Activated CD4-positive, CD25-positive, alpha-beta regulatory T cell treated with anti-CD3 and anti-CD28 coated beads, Interleukin-2, amount 50 U/mL, for 16 hours (primary cell): ENCODE results near the gene USP43.
"Not testable (repeated sequence)": the region's sequence is repeated elsewhere in the genome, so short reads cannot be mapped to it uniquely, and the experiment has no call there.

ENCODE experiments used
- DNase-seq: peaks from one replicate; pipeline ENCODE4 v3.0.0-alpha.2; 2020; ENCODE audit warnings: low read depth, low spot score

Gene USP43, protein sequence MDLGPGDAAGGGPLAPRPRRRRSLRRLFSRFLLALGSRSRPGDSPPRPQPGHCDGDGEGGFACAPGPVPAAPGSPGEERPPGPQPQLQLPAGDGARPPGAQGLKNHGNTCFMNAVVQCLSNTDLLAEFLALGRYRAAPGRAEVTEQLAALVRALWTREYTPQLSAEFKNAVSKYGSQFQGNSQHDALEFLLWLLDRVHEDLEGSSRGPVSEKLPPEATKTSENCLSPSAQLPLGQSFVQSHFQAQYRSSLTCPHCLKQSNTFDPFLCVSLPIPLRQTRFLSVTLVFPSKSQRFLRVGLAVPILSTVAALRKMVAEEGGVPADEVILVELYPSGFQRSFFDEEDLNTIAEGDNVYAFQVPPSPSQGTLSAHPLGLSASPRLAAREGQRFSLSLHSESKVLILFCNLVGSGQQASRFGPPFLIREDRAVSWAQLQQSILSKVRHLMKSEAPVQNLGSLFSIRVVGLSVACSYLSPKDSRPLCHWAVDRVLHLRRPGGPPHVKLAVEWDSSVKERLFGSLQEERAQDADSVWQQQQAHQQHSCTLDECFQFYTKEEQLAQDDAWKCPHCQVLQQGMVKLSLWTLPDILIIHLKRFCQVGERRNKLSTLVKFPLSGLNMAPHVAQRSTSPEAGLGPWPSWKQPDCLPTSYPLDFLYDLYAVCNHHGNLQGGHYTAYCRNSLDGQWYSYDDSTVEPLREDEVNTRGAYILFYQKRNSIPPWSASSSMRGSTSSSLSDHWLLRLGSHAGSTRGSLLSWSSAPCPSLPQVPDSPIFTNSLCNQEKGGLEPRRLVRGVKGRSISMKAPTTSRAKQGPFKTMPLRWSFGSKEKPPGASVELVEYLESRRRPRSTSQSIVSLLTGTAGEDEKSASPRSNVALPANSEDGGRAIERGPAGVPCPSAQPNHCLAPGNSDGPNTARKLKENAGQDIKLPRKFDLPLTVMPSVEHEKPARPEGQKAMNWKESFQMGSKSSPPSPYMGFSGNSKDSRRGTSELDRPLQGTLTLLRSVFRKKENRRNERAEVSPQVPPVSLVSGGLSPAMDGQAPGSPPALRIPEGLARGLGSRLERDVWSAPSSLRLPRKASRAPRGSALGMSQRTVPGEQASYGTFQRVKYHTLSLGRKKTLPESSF

GRCh38 chr17:9644910-9645751 is at the start of gene USP43:
Gene USP43 (plus strand): TSS chr17:9645517. CDS start chr17:9645633, 116 bp downstream.
- DNase-seq, result no peak

DNA sequence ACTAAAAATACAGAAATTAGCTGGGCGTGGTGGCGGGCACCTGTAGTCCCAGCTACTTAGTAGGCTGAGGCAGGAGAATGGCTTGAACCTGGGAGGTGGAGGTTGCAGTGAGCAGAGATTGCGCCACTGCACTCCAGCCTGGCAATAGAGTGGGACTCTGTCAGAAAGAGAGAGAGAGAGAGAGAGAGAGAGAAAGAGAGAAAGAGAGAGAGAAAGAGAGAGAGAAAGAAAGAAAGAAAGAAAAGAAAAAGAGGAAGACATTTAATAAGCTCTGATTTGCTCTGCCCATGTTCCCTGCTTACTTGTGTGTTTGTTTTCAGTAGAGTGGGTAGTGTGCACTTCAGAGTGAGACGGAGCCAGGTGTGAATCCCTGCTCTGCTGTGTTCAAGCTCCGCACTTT is 47.7 kb upstream of the USP43 start:
- not testable (repeated sequence) for DNase-seq

GRCh38 chr17:9598661-9599060 is 46.7 kb upstream of the USP43 start:
- no peak for DNase-seq

DNA sequence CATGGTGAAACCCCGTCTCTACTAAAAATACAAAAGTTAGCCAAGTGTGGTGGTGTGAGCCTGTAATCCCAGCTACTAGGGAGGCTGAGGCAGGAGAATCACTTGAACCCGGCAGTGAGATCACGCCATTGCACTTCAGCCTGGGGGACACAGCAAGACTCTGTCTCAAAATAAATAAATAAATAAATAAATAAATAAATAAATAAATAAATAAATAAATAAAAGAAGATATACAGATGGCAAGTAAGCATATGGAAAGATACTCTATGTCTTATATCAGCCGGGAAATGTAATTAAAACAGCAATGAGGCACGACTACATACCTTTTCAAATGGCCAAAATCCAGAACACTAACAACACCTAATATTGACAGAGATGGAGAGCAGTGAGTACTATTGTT is 40.7 kb upstream of the USP43 start:
- not testable (repeated sequence) for DNase-seq

DNA sequence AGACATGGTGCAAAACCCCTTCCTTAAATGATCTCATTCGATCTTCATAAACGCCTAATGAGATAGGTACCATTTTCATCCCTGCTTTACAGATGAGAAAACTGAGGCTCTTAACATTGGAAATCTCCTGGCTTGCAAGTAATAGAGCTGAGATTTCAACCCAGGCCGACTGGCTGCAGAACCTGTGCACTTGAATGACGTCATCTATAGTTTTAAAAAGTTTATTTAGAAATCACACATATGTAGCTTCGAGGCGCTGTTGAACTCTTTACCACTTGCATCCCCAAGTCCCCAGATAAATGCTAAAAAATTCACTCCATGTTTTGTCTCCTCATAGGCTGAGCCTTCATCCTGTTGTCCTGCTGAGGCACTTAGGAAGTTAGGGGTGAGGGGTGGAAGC is 38.9 kb upstream of the USP43 start:
- no peak for DNase-seq

GRCh38 chr17:9607058-9607457 is 38.3 kb upstream of the USP43 start:
- DNase-seq, result not testable (repeated sequence)

GRCh38 chr17:9611557-9611956 is 33.8 kb upstream of the USP43 start:
- no peak for DNase-seq

- DNase-seq, result no peak
These were observed 33.3 kb upstream of the USP43 start for GRCh38 chr17:9612006-9612405.

GRCh38 chr17:9615486-9615885 is 29.8 kb upstream of the USP43 start:
- no peak for DNase-seq

GRCh38 chr17:9622961-9623360 is 22.4 kb upstream of the USP43 start:
- no peak for DNase-seq

DNA sequence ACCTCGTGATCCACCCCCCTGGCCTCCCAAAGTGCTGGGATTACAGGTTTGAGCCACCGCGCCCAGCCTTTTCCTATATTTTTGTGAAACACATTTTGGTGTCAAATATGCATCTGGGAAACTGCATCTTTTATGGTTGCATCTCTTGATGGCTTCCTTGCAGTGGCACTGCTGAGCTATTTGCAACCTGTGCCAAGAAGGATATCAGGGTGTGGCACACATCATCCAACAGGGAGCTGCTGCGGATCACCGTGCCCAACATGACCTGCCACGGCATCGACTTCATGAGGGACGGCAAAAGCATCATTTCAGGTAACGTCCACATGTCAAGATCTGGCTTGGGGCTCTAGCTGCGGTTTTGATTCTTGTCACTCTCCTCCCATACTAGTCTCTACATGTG is 16.8 kb upstream of the USP43 start:
- no peak for DNase-seq

- DNase-seq, result no peak
These were observed 12.6 kb upstream of the USP43 start for GRCh38 chr17:9632741-9633140.

DNA sequence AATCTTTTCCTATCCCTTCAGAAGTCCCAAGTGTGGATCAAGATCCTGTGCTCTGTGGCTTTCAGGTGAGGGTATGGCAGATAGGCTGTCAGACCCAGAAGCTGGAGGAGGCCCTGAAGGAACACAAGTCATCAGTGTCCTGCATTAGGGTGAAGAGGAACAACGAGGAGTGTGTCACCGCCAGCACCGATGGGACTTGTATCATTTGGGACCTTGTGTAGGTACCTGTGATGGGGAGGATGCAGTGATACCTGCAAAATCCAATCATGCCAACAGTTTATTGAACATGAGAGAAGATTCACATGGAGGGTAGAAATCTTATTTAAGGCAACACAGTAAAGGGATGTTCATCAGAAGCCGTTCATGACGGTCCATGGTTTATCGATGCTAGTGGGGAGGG is 10.0 kb upstream of the USP43 start:
- DNase-seq, result no peak

- DNase-seq, result no peak
These were observed 8.8 kb upstream of the USP43 start for GRCh38 chr17:9636501-9636900.

GRCh38 chr17:9640388-9640787 is 4.9 kb upstream of the USP43 start:
- not testable (repeated sequence) for DNase-seq

DNA sequence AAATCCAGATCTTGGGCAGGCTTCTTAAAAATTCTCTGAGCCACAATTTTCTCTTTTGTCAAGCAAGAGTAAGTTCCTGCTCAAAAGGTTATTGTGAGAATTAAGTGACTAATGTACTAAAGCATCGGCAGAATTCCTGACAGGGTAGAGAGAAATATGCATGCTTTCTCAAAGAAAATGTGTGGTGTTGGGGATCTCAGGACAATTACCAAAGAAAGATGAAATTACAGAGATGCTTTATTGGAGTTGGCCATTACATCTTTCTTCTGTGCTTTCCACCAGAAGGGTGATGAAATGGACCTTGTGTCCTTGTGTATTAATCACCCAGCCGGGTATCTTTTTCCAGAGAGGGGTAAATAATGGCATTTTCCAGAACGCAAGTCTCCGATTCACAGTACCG is 1.7 kb upstream of the USP43 start:
- DNase-seq, result no peak

DNA sequence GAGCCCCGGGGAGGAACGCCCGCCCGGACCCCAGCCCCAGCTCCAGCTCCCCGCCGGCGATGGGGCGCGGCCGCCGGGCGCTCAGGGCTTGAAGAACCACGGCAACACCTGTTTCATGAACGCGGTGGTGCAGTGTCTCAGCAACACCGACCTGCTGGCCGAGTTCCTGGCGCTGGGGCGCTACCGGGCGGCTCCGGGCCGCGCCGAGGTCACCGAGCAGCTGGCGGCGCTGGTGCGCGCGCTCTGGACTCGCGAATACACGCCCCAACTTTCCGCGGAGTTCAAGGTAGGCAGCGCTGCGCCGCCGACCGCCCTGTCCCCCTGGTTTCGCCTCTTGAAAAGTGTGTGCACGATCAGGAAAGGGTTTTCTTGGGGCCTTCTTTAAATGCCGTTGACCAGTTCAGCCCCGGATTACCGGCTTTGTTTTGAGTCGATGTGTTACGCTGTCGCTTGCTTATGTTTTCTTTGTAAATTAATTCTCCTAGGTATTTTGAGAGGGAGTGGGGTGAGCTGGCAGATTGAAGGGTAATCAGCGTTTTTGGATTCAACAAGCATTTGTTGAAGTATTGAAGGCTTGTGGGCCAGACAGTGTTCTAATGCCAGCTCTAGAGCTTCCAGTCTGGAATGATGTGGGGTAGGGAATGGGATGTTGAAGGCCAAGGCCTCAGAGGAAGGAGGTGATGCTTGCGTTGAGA is 681 bp downstream of the USP43 start:
- DNase-seq, result no peak

DNA sequence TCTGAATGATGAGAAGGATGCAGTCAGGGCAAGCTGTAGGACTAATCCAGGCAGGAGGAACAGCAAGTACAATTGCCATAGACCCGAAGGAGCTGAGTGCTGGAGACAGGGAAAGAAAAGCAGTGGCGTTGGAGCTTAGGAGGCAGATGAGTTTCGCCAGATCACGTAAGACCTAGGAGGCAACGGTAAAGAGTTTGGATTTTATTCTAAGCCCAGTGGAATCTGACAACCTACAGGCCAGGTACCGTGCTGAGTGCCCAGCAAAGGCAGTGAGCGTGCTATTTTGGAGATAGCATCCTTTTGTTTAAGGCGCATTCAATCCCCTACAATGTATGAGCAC is 1.2 kb downstream of the USP43 start:
- DNase-seq, result no peak

DNA sequence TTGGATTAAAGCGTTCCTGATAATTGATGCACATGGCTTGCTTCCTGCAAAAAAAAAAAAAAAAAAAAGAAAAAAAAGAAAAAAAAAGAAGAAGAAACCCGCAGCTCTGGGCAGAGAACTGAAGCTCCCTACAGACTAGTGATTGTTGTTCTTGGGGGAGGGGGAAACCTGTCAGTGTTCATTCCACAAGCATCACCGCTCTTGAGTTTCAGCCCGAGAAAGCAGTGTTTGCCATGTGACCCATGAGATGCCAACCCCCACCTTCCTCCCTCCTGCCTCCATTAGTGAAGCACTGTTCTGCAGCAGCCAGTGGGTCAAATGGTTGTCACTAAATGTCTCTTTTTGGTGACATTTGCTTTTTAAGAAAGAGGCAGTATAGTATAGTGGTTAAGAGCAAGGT is 1.7 kb downstream of the USP43 start:
- no peak for DNase-seq

DNA sequence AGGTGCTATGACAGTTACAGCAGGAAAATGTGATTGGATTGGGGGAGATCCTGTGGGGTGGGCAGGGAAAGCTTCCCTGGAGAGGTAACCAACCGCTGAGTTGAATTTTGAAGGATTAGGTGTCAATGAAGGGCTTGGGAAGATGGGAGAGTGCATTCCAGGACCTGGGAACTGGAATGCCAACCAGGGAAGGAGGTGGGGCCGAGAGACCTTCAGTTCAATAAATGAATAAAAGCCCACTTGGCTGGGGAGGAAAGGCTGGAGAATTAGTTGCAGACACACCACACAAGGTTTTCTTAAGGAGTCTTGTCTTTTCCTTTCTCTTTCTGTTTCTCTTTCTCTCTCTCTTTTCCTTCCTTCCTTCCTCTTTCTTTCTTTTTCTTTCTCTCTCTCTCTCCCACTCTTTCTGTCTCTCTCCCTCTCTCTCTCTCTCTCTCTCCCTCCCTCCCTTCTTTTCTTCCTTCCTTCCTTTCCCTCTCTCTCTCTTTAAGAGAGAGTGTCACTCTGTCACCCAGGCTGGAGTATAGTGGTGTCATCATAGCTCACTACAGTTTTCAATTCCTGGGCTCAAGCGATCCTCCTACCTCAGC is 3.3 kb downstream of the USP43 start:
- no peak for DNase-seq
